Ishikawa (cell line): ENCODE measurements around the gene PKNOX2.

Experiments used
- NFIC ChIP-seq: IDR thresholded peaks from 2 replicates; pipeline ENCODE4 v1.6.1; 2012
- RAD21 ChIP-seq: IDR thresholded peaks from 2 replicates; pipeline ENCODE4 v1.6.1; 2012; ENCODE audit warnings: low read depth

DNA sequence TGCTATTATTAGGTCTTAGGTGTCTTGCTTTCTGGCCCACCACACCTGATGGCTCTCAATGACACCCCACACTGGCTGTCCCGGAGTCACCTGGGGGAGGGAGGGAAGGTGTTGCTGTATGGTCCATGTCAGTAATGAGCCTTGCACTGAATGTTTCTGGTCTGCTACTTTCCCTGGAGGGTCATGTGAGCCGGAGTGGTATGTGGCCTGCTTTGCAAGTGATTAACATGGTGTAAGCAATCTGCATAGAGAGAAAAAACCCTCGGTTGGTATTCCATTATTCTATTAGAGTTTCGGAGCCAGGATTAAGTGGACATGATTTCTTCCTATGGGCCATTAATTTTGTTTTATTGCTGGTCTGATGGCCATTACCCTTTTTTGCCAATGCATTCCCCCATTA, 63.9 kb downstream of the PKNOX2 start:
- TF ChIP-seq RAD21 (no peak), NFIC (no peak)
